Measurements from ENCODE around the gene ADM2. TPM values are rescaled to one million over a fixed set of nuclear protein-coding genes. Genes with fewer than 3 reads are reported as not detected.

Gene ADM2
- total RNA-seq, 2 donors from 2014 or later: 6.0 to 7.0 TPM

- H3K27ac Mint-ChIP-seq: no peak overlapping the region
- no peak for DNase-seq (ENCODE audit: low spot score in 2 of 2)
- H3K9me3 Mint-ChIP-seq: no peaks in the 10 kb centered on the region
- no peak for ATAC-seq
- peaks cover 0 to 6% of the 10 kb centered on the region in 2 donors for H3K36me3 Mint-ChIP-seq
Observed at GRCh38 chr22:50459496-50460140, 21.7 kb upstream of the ADM2 start.

GRCh38 chr22:50460938-50461337 is 20.4 kb upstream of the ADM2 start:
- Mint-ChIP-seq H3K9me3 (no peaks in the 10 kb centered on the region), H3K36me3 (peaks cover 0 to 6% of the 10 kb centered on the region in 2 donors), H3K27ac (peak overlapping the region in 1 of 2 donors; percentile 46)
- ATAC-seq: no peak
- DNase-seq (ENCODE audit: low spot score in 2 of 2): no peak

- peaks cover 0 to 6% of the 10 kb centered on the region in 2 donors for H3K36me3 Mint-ChIP-seq
- no peak for DNase-seq (ENCODE audit: low spot score in 2 of 2)
- no peaks in the 10 kb centered on the region for H3K9me3 Mint-ChIP-seq
- no peak for ATAC-seq
- no peak overlapping the region for H3K27ac Mint-ChIP-seq
Observed at GRCh38 chr22:50461536-50461935, 19.8 kb upstream of the ADM2 start.

- DNase-seq (ENCODE audit: low spot score in 2 of 2) (no peak), ATAC-seq (no peak)
- no peaks in the 10 kb centered on the region for H3K9me3 Mint-ChIP-seq
- H3K27ac Mint-ChIP-seq: no peak overlapping the region
- peaks cover 0 to 6% of the 10 kb centered on the region in 2 donors for H3K36me3 Mint-ChIP-seq
Observed at GRCh38 chr22:50461979-50462540, 19.3 kb upstream of the ADM2 start.

GRCh38 chr22:50463188-50463900 is 18.0 kb upstream of the ADM2 start:
- ATAC-seq (no peak), DNase-seq (ENCODE audit: low spot score in 2 of 2) (no peak)
- Mint-ChIP-seq H3K9me3 (no peaks in the 10 kb centered on the region), H3K36me3 (peaks cover 0 to 6% of the 10 kb centered on the region in 2 donors), H3K27ac (peak overlapping the region in 1 of 2 donors; percentile 50)

GRCh38 chr22:50464451-50464850 is 16.9 kb upstream of the ADM2 start:
- ATAC-seq (no peak), DNase-seq (ENCODE audit: low spot score in 2 of 2) (no peak)
- peaks cover 0 to 6% of the 10 kb centered on the region in 2 donors for H3K36me3 Mint-ChIP-seq
- no peak overlapping the region for H3K27ac Mint-ChIP-seq
- no peaks in the 10 kb centered on the region for H3K9me3 Mint-ChIP-seq

- H3K36me3 Mint-ChIP-seq: peaks cover 0 to 6% of the 10 kb centered on the region in 2 donors
- no peak for ATAC-seq
Observed at GRCh38 chr22:50465066-50465930, 16.0 kb upstream of the ADM2 start.

GRCh38 chr22:50467341-50467740 is 14.0 kb upstream of the ADM2 start:
- Mint-ChIP-seq H3K36me3 (no peaks in the 10 kb centered on the region), H3K9me3 (no peaks in the 10 kb centered on the region), H3K27ac (peak overlapping the region; percentile 34 to 44)
- no peak for ATAC-seq
- DNase-seq (ENCODE audit: low spot score in 2 of 2): no peak

More at GRCh38 chr22:50465066-50465930, 16.0 kb upstream of the ADM2 start:
- Mint-ChIP-seq H3K27ac (peak overlapping the region in 1 of 2 donors; percentile 34), H3K9me3 (no peaks in the 10 kb centered on the region)
- DNase-seq (ENCODE audit: low spot score in 2 of 2): no peak

GRCh38 chr22:50467773-50468440 is 13.4 kb upstream of the ADM2 start:
- peak overlapping the region in 1 of 2 donors; percentile 80 for H3K27ac Mint-ChIP-seq
- no peak for ATAC-seq
- H3K36me3 Mint-ChIP-seq: no peaks in the 10 kb centered on the region

GRCh38 chr22:50468626-50469025 is 12.7 kb upstream of the ADM2 start:
- no peaks in the 10 kb centered on the region for H3K9me3 Mint-ChIP-seq
- peak overlapping the region; percentile 80 to 88 for H3K27ac Mint-ChIP-seq
- DNase-seq (ENCODE audit: low spot score in 2 of 2) (no peak), ATAC-seq (no peak)
- no peaks in the 10 kb centered on the region for H3K36me3 Mint-ChIP-seq

More at GRCh38 chr22:50467773-50468440, 13.4 kb upstream of the ADM2 start:
- no peaks in the 10 kb centered on the region for H3K9me3 Mint-ChIP-seq
- DNase-seq (ENCODE audit: low spot score in 2 of 2): no peak

GRCh38 chr22:50469377-50470305 is 11.7 kb upstream of the ADM2 start:
- peak overlapping the region; percentile 80 to 88 for H3K27ac Mint-ChIP-seq

GRCh38 chr22:50470491-50470890 is 10.9 kb upstream of the ADM2 start:
- DNase-seq (ENCODE audit: low spot score in 2 of 2) (no peak), ATAC-seq (no peak)
- no peaks in the 10 kb centered on the region for H3K36me3 Mint-ChIP-seq
- H3K9me3 Mint-ChIP-seq: no peaks in the 10 kb centered on the region
- H3K27ac Mint-ChIP-seq: peak overlapping the region; percentile 72 to 80

More at GRCh38 chr22:50469377-50470305, 11.7 kb upstream of the ADM2 start:
- no peaks in the 10 kb centered on the region for H3K9me3 Mint-ChIP-seq
- DNase-seq (ENCODE audit: low spot score in 2 of 2) (peak; percentile 90 to 91), ATAC-seq (peak; percentile 85 to 87)
- no peaks in the 10 kb centered on the region for H3K36me3 Mint-ChIP-seq

- Mint-ChIP-seq H3K36me3 (no peaks in the 10 kb centered on the region), H3K9me3 (no peaks in the 10 kb centered on the region), H3K27ac (peak overlapping the region; percentile 72 to 80)
- no peak for ATAC-seq
- no peak for DNase-seq (ENCODE audit: low spot score in 2 of 2)
Observed at GRCh38 chr22:50471197-50471847, 10.0 kb upstream of the ADM2 start.

- H3K36me3 Mint-ChIP-seq: no peaks in the 10 kb centered on the region
- no peak for ATAC-seq
- H3K9me3 Mint-ChIP-seq: no peaks in the 10 kb centered on the region
- H3K27ac Mint-ChIP-seq: peak overlapping the region; percentile 44 to 80
- DNase-seq (ENCODE audit: low spot score in 2 of 2): no peak
Observed at GRCh38 chr22:50471962-50472361, 9.4 kb upstream of the ADM2 start.

- peak overlapping the region; percentile 80 to 94 for H3K27ac Mint-ChIP-seq
- H3K9me3 Mint-ChIP-seq: no peaks in the 10 kb centered on the region
- DNase-seq (ENCODE audit: low spot score in 2 of 2): peak in 1 of 2 donors; percentile 63
- no peaks in the 10 kb centered on the region for H3K36me3 Mint-ChIP-seq
- peak in 1 of 2 donors; percentile 34 for ATAC-seq
Observed at GRCh38 chr22:50473088-50473487, 8.3 kb upstream of the ADM2 start.

Measured in activated naive CD4-positive, alpha-beta T cell treated with anti-CD3 and anti-CD28 coated beads, Interleukin-2, amount 50 U/mL, for 72 hours (primary cell).